ENCODE results near the gene TAF4. TPM values are rescaled to one million over a fixed set of nuclear protein-coding genes. Genes with fewer than 3 reads are reported as not detected.
"Not testable (repeated sequence)": the region's sequence is repeated elsewhere in the genome, so short reads cannot be mapped to it uniquely, and the experiment has no call there.

The TAF4 gene
- total RNA-seq, 1 donor from 2014 or later = 9.6 TPM

- H3K4me1 ChIP-seq = no peaks in the 10 kb centered on the region
- H3K4me3 ChIP-seq = no peak overlapping the region
- no peak overlapping the region for H3K27ac ChIP-seq
- TF ChIP-seq, protein P1, sequence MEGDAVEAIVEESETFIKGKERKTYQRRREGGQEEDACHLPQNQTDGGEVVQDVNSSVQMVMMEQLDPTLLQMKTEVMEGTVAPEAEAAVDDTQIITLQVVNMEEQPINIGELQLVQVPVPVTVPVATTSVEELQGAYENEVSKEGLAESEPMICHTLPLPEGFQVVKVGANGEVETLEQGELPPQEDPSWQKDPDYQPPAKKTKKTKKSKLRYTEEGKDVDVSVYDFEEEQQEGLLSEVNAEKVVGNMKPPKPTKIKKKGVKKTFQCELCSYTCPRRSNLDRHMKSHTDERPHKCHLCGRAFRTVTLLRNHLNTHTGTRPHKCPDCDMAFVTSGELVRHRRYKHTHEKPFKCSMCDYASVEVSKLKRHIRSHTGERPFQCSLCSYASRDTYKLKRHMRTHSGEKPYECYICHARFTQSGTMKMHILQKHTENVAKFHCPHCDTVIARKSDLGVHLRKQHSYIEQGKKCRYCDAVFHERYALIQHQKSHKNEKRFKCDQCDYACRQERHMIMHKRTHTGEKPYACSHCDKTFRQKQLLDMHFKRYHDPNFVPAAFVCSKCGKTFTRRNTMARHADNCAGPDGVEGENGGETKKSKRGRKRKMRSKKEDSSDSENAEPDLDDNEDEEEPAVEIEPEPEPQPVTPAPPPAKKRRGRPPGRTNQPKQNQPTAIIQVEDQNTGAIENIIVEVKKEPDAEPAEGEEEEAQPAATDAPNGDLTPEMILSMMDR (IDR thresholded peaks at IDR 0.05) = no peak
- TF ChIP-seq POLR2AphosphoS5 (IDR thresholded peaks at IDR 0.05; ENCODE audit: insufficient read depth in 1 of 2, low read depth in 1 of 2) (no peak), POLR2A (IDR thresholded peaks at IDR 0.05) (no peak)
- H3K27me3 ChIP-seq = no peaks in the 10 kb centered on the region
- H3K9me3 ChIP-seq = peaks cover 3% of the 10 kb centered on the region
- intact Hi-C loops (cut with DNase I) = no loop called here
- no peak for DNase-seq (ENCODE audit: extremely low spot score in 2 of 2)
- peaks cover 0 to 50% of the 10 kb centered on the region in 2 donors for H3K36me3 ChIP-seq
Observed at GRCh38 chr20:61989741-61990140, 75.9 kb downstream of the TAF4 start.

DNA sequence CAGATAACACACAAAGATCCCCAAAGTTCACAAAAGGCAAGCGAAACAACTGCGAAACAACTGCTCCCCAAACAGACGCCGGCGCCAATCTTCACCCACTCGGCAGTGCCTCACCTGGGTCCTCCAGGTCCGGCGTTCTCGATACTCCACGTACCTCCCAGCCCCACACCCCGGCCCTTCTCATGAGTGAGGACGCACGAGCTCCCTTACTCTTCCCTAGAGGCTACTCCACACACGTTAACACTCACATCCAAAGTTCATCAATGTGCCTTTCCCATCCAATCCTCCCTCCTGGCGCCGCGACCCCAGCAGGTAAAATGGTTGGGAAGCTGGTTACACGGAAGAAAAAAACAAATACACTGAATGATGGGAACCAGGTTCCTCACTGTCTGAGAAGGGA lies 77.0 kb downstream of the TAF4 start:
- intact Hi-C loops (cut with DNase I) = no loop called here
- H3K4me3 ChIP-seq = no peak overlapping the region
- peaks cover 3% of the 10 kb centered on the region for H3K9me3 ChIP-seq
- H3K27ac ChIP-seq = no peak overlapping the region
- peaks cover 0 to 40% of the 10 kb centered on the region in 2 donors for H3K36me3 ChIP-seq
- H3K27me3 ChIP-seq = no peaks in the 10 kb centered on the region
- no peak for TF ChIP-seq POLR2AphosphoS5 (IDR thresholded peaks at IDR 0.05; ENCODE audit: insufficient read depth in 1 of 2, low read depth in 1 of 2)
- TF ChIP-seq, protein P1 (IDR thresholded peaks at IDR 0.05) = no peak
- TF ChIP-seq POLR2A (IDR thresholded peaks at IDR 0.05) = no peak
- DNase-seq (ENCODE audit: extremely low spot score in 2 of 2) = no peak
- no peaks in the 10 kb centered on the region for H3K4me1 ChIP-seq

- intact Hi-C loops (cut with DNase I) = no loop called here
- no peak overlapping the region for H3K4me3 ChIP-seq
- peaks cover 0 to 21% of the 10 kb centered on the region in 2 donors for H3K36me3 ChIP-seq
Observed at GRCh38 chr20:61986762-61987321, 78.8 kb downstream of the TAF4 start.

GRCh38 chr20:61985096-61985495 lies 80.6 kb downstream of the TAF4 start:
- no peak overlapping the region for H3K4me3 ChIP-seq
- H3K27ac ChIP-seq = no peak overlapping the region
- no peak for TF ChIP-seq POLR2AphosphoS5 (IDR thresholded peaks at IDR 0.05; ENCODE audit: insufficient read depth in 1 of 2, low read depth in 1 of 2)
- TF ChIP-seq POLR2A (IDR thresholded peaks at IDR 0.05) = no peak
- TF ChIP-seq, protein P1 (IDR thresholded peaks at IDR 0.05) = no peak
- DNase-seq (ENCODE audit: extremely low spot score in 2 of 2) = no peak
- peaks cover 0 to 4% of the 10 kb centered on the region in 2 donors for H3K36me3 ChIP-seq
- H3K4me1 ChIP-seq = no peaks in the 10 kb centered on the region
- intact Hi-C loops (cut with DNase I) = no loop called here
- no peaks in the 10 kb centered on the region for H3K9me3 ChIP-seq
- H3K27me3 ChIP-seq = no peaks in the 10 kb centered on the region

More at GRCh38 chr20:61986762-61987321, 78.8 kb downstream of the TAF4 start:
- DNase-seq (ENCODE audit: extremely low spot score in 2 of 2) = no peak
- H3K27me3 ChIP-seq = no peaks in the 10 kb centered on the region
- no peaks in the 10 kb centered on the region for H3K4me1 ChIP-seq
- no peak overlapping the region for H3K27ac ChIP-seq
- TF ChIP-seq, protein P1 (IDR thresholded peaks at IDR 0.05) = no peak
- no peak for TF ChIP-seq POLR2A (IDR thresholded peaks at IDR 0.05)
- no peak for TF ChIP-seq POLR2AphosphoS5 (IDR thresholded peaks at IDR 0.05; ENCODE audit: insufficient read depth in 1 of 2, low read depth in 1 of 2)
- peaks cover 3% of the 10 kb centered on the region for H3K9me3 ChIP-seq

GRCh38 chr20:61984431-61984830 lies 81.2 kb downstream of the TAF4 start:
- H3K9me3 ChIP-seq; H3K4me1 ChIP-seq; DNase-seq (ENCODE audit: extremely low spot score in 2 of 2); intact Hi-C loops (cut with DNase I); H3K27ac ChIP-seq; H3K4me3 ChIP-seq; H3K27me3 ChIP-seq; H3K36me3 ChIP-seq: not testable (repeated sequence)

Data from vagina (tissue), 2 donors.